Effector CD8-positive, alpha-beta T cell (primary cell): Measurements from ENCODE around the gene CDH8.
"Not testable (repeated sequence)": the region's sequence is repeated elsewhere in the genome, so short reads cannot be mapped to it uniquely, and the experiment has no call there.

Experiments used
- DNase-seq: peaks from one replicate; lab custom pipeline; 2025; lab: John Stamatoyannopoulos, UW

Gene CDH8

GRCh38 chr16:61940611-61941010 lies 95.6 kb downstream of the CDH8 start:
- DNase-seq = no peak

- DNase-seq = no peak
Observed at GRCh38 chr16:61937646-61938045, 98.6 kb downstream of the CDH8 start.

GRCh38 chr16:61936522-61936921 lies 99.7 kb downstream of the CDH8 start:
- no peak for DNase-seq

GRCh38 chr16:61934601-61935000 lies 101.6 kb downstream of the CDH8 start:
- DNase-seq = no peak

GRCh38 chr16:61929776-61930175 lies 106.5 kb downstream of the CDH8 start:
- DNase-seq = no peak

GRCh38 chr16:61926766-61927165 lies 109.5 kb downstream of the CDH8 start:
- DNase-seq = no peak

GRCh38 chr16:61923629-61924028 lies 112.6 kb downstream of the CDH8 start:
- DNase-seq = no peak

GRCh38 chr16:61921373-61921772 lies 114.9 kb downstream of the CDH8 start:
- no peak for DNase-seq

- DNase-seq = not testable (repeated sequence)
Observed at GRCh38 chr16:61917865-61918826, 118.1 kb downstream of the CDH8 start.

GRCh38 chr16:61915569-61915968 lies 120.7 kb downstream of the CDH8 start:
- DNase-seq = no peak

GRCh38 chr16:61909074-61909473 lies 127.2 kb downstream of the CDH8 start:
- no peak for DNase-seq

- DNase-seq = no peak
Observed at GRCh38 chr16:61908426-61908825, 127.8 kb downstream of the CDH8 start.

GRCh38 chr16:61901689-61902088 lies 134.5 kb downstream of the CDH8 start:
- no peak for DNase-seq

- no peak for DNase-seq
Observed at GRCh38 chr16:61900482-61900881, 135.8 kb downstream of the CDH8 start.

GRCh38 chr16:61897657-61898056 lies 138.6 kb downstream of the CDH8 start:
- DNase-seq = no peak

- DNase-seq = no peak
Observed at GRCh38 chr16:61892531-61892930, 143.7 kb downstream of the CDH8 start.

- DNase-seq = no peak
Observed at GRCh38 chr16:61891460-61891859, 144.8 kb downstream of the CDH8 start.

- DNase-seq = no peak
Observed at GRCh38 chr16:61890386-61890785, 145.9 kb downstream of the CDH8 start.

- no peak for DNase-seq
Observed at GRCh38 chr16:61887903-61888302, 148.3 kb downstream of the CDH8 start.

- DNase-seq = no peak
Observed at GRCh38 chr16:61885343-61885742, 150.9 kb downstream of the CDH8 start.

GRCh38 chr16:61879306-61879705 lies 156.9 kb downstream of the CDH8 start:
- DNase-seq = no peak

GRCh38 chr16:61877436-61877835 lies 158.8 kb downstream of the CDH8 start:
- DNase-seq = no peak

GRCh38 chr16:61872778-61873119 lies 163.5 kb downstream of the CDH8 start:
- no peak for DNase-seq
